ENCODE measurements around the gene OTULIN.

Gene OTULIN

GRCh38 chr5:14728459-14728938 is 64.0 kb downstream of the OTULIN start:
- no peak overlapping the region for H2AFZ ChIP-seq (ENCODE audit: low read depth, low read length)
- 0 out of 2 replicates have a peak, but pooled peaks cover 2% of the 10 kb centered on the region for H4K20me1 ChIP-seq (ENCODE audit: insufficient read depth, low read length)
- H3K79me2 ChIP-seq (ENCODE audit: insufficient read depth, low read length) = no peaks in the 10 kb centered on the region
- no peaks in the 10 kb centered on the region for H3K27me3 ChIP-seq (ENCODE audit: insufficient read depth, low read length, poor library complexity)
- peaks cover 44% of the 10 kb centered on the region for H3K36me3 ChIP-seq (ENCODE audit: insufficient read depth, low read length)
- H3K4me3 ChIP-seq (ENCODE audit: low read depth in 1 of 2, low read length in 2 of 2) = no peak overlapping the region
- H3K4me1 ChIP-seq (ENCODE audit: insufficient read depth, low read length) = no peaks in the 10 kb centered on the region
- ATAC-seq (ENCODE audit: insufficient read depth, low read depth) (no peak), DNase-seq (no peak)
- TF ChIP-seq EZH2 (IDR thresholded peaks at IDR 0.05; ENCODE audit: borderline replicate concordance, low read depth, low read length, severe bottlenecking) (no peak), CTCF (IDR thresholded peaks at IDR 0.05; ENCODE audit: borderline replicate concordance, extremely low read depth, low read length, poor library complexity, severe bottlenecking) (no peak)
- no peaks in the 10 kb centered on the region for H3K9me3 ChIP-seq (ENCODE audit: insufficient read depth, low read length, severe bottlenecking)
- H3K27ac ChIP-seq (ENCODE audit: low read length) = no peak overlapping the region
- H3K9ac ChIP-seq (ENCODE audit: low read depth, low read length) = no peak overlapping the region
- H3K4me2 ChIP-seq (ENCODE audit: insufficient read depth, low read length) = no peak overlapping the region

- Histone ChIP-seq H2AFZ (ENCODE audit: low read depth, low read length) (no peak overlapping the region), H3K27ac (ENCODE audit: low read length) (no peak overlapping the region), H3K9ac (ENCODE audit: low read depth, low read length) (no peak overlapping the region), H3K27me3 (ENCODE audit: insufficient read depth, low read length, poor library complexity) (no peaks in the 10 kb centered on the region), H3K4me3 (ENCODE audit: low read depth in 1 of 2, low read length in 2 of 2) (no peak overlapping the region), H3K36me3 (ENCODE audit: insufficient read depth, low read length) (peaks cover 46% of the 10 kb centered on the region), H3K4me2 (ENCODE audit: insufficient read depth, low read length) (no peak overlapping the region), H4K20me1 (ENCODE audit: insufficient read depth, low read length) (0 out of 2 replicates have a peak, but pooled peaks cover 2% of the 10 kb centered on the region), H3K9me3 (ENCODE audit: insufficient read depth, low read length, severe bottlenecking) (no peaks in the 10 kb centered on the region), H3K4me1 (ENCODE audit: insufficient read depth, low read length) (no peaks in the 10 kb centered on the region), H3K79me2 (ENCODE audit: insufficient read depth, low read length) (no peaks in the 10 kb centered on the region)
- ATAC-seq (ENCODE audit: insufficient read depth, low read depth) = no peak
- TF ChIP-seq CTCF (IDR thresholded peaks at IDR 0.05; ENCODE audit: borderline replicate concordance, extremely low read depth, low read length, poor library complexity, severe bottlenecking) (no peak), EZH2 (IDR thresholded peaks at IDR 0.05; ENCODE audit: borderline replicate concordance, low read depth, low read length, severe bottlenecking) (no peak)
- DNase-seq = no peak
Measured at GRCh38 chr5:14729448-14730385, 65.2 kb downstream of the OTULIN start.

- Histone ChIP-seq H3K79me2 (ENCODE audit: insufficient read depth, low read length) (no peaks in the 10 kb centered on the region), H3K4me3 (ENCODE audit: low read depth in 1 of 2, low read length in 2 of 2) (no peak overlapping the region), H4K20me1 (ENCODE audit: insufficient read depth, low read length) (0 out of 2 replicates have a peak, but pooled peaks cover 2% of the 10 kb centered on the region), H3K9ac (ENCODE audit: low read depth, low read length) (no peak overlapping the region), H3K27me3 (ENCODE audit: insufficient read depth, low read length, poor library complexity) (no peaks in the 10 kb centered on the region), H3K4me1 (ENCODE audit: insufficient read depth, low read length) (no peaks in the 10 kb centered on the region), H3K36me3 (ENCODE audit: insufficient read depth, low read length) (peaks cover 42% of the 10 kb centered on the region), H2AFZ (ENCODE audit: low read depth, low read length) (no peak overlapping the region), H3K27ac (ENCODE audit: low read length) (no peak overlapping the region), H3K9me3 (ENCODE audit: insufficient read depth, low read length, severe bottlenecking) (no peaks in the 10 kb centered on the region), H3K4me2 (ENCODE audit: insufficient read depth, low read length) (no peak overlapping the region)
- TF ChIP-seq EZH2 (IDR thresholded peaks at IDR 0.05; ENCODE audit: borderline replicate concordance, low read depth, low read length, severe bottlenecking) (no peak), CTCF (IDR thresholded peaks at IDR 0.05; ENCODE audit: borderline replicate concordance, extremely low read depth, low read length, poor library complexity, severe bottlenecking) (no peak)
- no peak for ATAC-seq (ENCODE audit: insufficient read depth, low read depth)
- DNase-seq = no peak
Measured at GRCh38 chr5:14730466-14730865, 65.9 kb downstream of the OTULIN start.

Measured in DND-41 (cell line).